OCI-LY7 (cell line): Measurements from ENCODE around the gene TXNDC17.

Source experiments
- CTCF ChIP-seq: fragments of 200-600 bp; sonication (generic); conservative IDR thresholded peaks from 2 replicates; pipeline ENCODE4 v1.5.1; 2014; ENCODE audit warnings: mild to moderate bottlenecking, antibody characterized with exemption, low read length, moderate library complexity, mixed read lengths
- EZH2phosphoT487 ChIP-seq: fragments of 200-600 bp; sonication (generic); IDR thresholded peaks from 2 replicates; pipeline ENCODE4 v1.6.1; 2018; ENCODE audit warnings: low read depth, borderline replicate concordance, mild to moderate bottlenecking, mixed run types, antibody characterized with exemption, low read length, moderate library complexity, mixed read lengths

DNA sequence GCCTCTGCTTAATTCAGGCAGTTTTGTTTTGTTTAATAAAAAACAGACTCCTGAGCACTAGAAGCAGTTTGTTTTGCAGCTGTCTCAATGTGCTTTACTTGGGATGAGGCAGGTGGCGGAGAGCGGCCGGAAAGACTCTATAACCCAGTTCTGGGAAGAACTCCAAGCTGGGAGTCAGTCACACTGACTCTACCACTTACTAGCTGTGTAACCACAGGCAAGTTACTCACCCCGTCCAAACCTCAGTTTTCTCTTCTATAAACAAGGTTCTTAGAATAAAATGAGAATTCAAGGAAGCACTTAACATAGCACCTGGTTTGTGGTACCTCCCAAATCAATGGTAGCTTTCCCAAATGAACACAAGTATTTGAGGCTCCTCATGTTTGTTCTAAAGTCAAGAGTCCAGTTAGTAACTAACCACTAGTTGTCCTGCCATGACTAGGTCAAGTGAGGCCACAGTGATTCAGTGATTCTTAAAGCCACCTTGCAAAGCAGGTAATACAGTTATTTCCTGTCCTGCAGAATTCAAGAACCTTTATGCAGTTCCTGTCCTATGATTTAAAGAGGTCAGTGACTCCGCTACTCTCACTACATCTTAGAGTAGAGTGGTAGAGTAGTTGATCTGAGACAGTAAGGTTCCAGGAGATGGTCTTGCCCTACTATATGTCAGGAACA is 2.7 kb downstream of the TXNDC17 start:
- no peak for TF ChIP-seq CTCF
- no peak for TF ChIP-seq EZH2phosphoT487
